Dedifferentiated amniotic fluid mesenchymal stem cell (primary cell): ENCODE data around the gene FKBP1A.
"Not testable (repeated sequence)": the region's sequence is repeated elsewhere in the genome, so short reads cannot be mapped to it uniquely, and the experiment has no call there.

Source experiments
- DNase-seq: peaks from one replicate; pipeline ENCODE4 v3.0.0-alpha.2; 2016; ENCODE audit errors: extremely low spot score

Gene FKBP1A

GRCh38 chr20:1364106-1364505, 28.7 kb downstream of the FKBP1A start:
- no peak for DNase-seq

- no peak for DNase-seq
Observed at GRCh38 chr20:1363522-1363921, 29.3 kb downstream of the FKBP1A start.

GRCh38 chr20:1362484-1362883, 30.4 kb downstream of the FKBP1A start:
- no peak for DNase-seq

- DNase-seq = no peak
Observed at GRCh38 chr20:1360094-1360846, 32.6 kb downstream of the FKBP1A start.

GRCh38 chr20:1357921-1358671, 34.8 kb downstream of the FKBP1A start:
- no peak for DNase-seq

GRCh38 chr20:1353956-1354355, 38.9 kb downstream of the FKBP1A start:
- no peak for DNase-seq

GRCh38 chr20:1346315-1346969, 46.4 kb downstream of the FKBP1A start:
- no peak for DNase-seq

- DNase-seq = no peak
Observed at GRCh38 chr20:1345756-1346093, 47.1 kb downstream of the FKBP1A start.

- no peak for DNase-seq
Observed at GRCh38 chr20:1345030-1345755, 47.7 kb downstream of the FKBP1A start.

- DNase-seq = not testable (repeated sequence)
Observed at GRCh38 chr20:1343446-1344124, 49.3 kb downstream of the FKBP1A start.

GRCh38 chr20:1341561-1342265, 51.1 kb downstream of the FKBP1A start:
- DNase-seq = no peak

- DNase-seq = no peak
Observed at GRCh38 chr20:1338801-1339200, 54.1 kb downstream of the FKBP1A start.

GRCh38 chr20:1338096-1338495, 54.8 kb downstream of the FKBP1A start:
- DNase-seq = no peak

GRCh38 chr20:1337441-1337840, 55.4 kb downstream of the FKBP1A start:
- no peak for DNase-seq

- DNase-seq = no peak
Observed at GRCh38 chr20:1336699-1337367, 56.0 kb downstream of the FKBP1A start.

GRCh38 chr20:1335961-1336698, 56.7 kb downstream of the FKBP1A start:
- DNase-seq = no peak

- no peak for DNase-seq
Observed at GRCh38 chr20:1334761-1335160, 58.1 kb downstream of the FKBP1A start.

- no peak for DNase-seq
Observed at GRCh38 chr20:1334370-1334731, 58.5 kb downstream of the FKBP1A start.

GRCh38 chr20:1333462-1334369, 59.1 kb downstream of the FKBP1A start:
- no peak for DNase-seq
